ENCODE data around the gene ZRANB1. TPM values are rescaled to one million over a fixed set of nuclear protein-coding genes. Genes with fewer than 3 reads are reported as not detected.

The ZRANB1 gene
- total RNA-seq, 1 donor from 2014 or later = 27.2 TPM

DNA sequence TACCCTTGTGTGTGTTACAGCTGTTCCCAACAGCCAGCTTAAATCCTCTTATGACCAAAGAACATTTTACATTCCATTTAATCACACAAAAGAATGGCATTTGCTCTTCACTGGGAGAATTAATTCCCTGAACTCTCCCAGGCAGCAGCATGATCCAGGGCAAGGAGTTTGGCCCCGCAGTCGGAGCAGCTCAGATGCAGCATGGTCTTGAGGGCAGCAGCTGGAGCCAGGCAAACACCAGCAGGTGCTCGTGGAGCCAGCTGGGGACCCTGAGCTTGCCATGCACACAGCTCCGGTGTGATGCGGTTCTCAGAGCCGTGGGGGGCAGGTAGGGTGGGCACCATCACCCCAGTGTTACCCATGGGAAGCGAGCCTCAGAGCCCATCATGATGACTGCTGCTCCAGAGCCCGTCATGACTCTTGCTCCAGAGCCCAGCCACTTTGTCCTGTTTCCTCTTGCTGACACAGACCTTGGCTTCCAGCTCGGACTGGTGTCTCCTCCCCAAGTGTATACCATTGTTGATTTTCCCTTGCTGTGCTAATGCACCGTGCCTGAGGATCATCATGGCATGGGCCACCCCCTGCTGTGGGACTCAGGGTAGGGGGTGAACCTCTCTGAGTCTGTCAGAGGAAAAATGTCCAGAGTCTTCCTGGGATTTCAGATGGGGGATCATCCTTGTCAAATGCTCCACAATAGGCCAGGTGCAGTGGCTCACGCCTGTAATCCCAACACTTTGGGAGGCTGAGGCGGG lies 75.8 kb downstream of the ZRANB1 start:
- no peak for DNase-seq (ENCODE audit: low read depth)

DNA sequence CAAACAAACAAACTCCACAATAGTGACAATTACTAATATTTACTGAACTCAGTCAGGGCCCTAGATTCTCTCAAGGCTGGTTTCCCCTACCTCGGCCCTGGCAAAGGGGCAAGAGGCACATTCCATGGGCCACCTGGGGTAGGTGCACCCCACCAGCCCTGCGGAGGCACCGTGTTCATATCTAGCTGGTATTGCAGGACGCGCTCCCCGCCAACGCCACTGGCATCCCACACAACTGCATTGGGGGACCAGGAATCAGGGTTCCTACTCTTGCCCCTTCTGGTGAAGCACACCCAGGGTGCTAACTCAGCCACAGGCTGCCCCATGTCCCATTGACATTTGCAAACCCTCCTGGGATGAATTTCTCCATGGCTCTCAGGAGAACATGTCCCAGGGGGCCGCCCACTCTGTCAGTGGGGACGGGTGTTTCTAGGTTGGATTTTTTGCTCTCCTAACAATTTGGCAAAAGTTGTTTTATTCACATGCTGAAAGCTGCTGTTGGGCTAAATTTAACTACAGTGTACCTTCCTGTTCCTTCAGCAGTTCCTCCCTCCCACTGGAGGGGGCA lies 76.7 kb downstream of the ZRANB1 start:
- DNase-seq (ENCODE audit: low read depth) = no peak

DNA sequence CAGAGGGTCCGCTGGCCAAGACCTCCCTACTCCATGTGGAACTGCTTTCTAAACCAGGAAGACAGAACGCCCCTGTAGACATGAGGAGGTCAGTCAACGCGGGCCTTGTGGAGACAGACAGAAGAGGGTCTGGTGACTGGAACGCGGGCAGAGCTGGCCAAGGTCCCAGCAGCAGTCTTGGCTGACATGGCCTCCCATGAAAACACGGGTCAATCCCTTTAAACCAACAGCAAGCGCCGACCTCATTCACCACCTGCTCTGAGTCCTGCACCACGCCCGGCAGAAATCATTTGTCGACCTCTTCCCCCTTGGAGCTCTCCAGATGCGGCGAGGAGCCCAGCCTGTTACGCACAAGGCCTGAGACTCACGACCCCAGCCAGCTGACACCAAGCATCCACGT lies 78.5 kb downstream of the ZRANB1 start:
- no peak for DNase-seq (ENCODE audit: low read depth)

DNA sequence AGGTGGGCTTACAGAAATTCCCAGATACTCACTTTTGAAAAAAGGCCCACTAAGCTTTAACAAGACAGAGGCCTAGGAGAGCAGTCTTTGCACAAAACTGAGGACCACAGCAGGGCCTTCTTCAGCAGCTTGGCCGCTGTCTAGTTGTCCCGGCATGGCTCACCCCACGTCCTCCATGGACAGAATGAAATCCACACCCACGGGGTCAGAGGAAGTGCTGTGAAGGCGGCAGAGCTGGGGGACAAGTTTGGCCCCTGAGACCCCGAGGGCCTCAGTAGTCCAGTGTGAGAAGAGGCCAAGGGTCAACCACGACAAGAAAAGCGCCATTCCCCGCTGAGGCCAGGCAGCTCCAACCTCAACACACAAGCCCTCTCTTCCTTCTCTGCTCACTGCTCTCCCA lies 78.9 kb downstream of the ZRANB1 start:
- no peak for DNase-seq (ENCODE audit: low read depth)

DNA sequence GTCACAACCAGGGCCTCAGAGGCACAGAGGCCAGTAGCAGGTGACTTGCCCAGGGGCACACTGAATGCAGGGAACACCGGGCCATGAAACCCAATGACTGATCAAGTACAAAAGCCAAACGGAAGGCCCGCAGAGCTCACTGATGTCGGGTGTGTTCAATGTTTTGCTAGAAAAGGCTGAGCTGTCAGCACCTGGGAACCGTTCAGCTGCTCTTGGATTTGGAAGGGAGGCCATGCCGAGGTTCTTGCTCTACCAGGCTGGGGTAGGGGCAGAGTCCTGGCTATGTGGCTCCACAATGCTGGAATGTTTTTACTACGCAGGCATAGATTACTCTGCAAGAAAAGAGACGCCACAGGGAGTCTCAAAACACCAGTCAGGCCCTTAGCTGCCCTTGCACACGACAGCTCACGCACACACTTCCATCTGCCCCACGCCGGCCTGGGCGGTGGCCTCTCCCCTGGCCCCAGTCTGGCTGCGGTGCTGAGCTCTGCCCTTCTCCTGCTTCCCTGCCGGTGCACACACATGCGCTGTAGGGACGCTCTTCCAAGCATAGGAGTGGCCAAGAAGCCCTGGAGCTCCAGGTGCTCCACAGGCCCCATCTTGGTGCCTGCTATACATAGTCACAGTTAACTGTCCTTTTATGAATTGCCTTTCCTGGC lies 79.9 kb downstream of the ZRANB1 start:
- no peak for DNase-seq (ENCODE audit: low read depth)

DNA sequence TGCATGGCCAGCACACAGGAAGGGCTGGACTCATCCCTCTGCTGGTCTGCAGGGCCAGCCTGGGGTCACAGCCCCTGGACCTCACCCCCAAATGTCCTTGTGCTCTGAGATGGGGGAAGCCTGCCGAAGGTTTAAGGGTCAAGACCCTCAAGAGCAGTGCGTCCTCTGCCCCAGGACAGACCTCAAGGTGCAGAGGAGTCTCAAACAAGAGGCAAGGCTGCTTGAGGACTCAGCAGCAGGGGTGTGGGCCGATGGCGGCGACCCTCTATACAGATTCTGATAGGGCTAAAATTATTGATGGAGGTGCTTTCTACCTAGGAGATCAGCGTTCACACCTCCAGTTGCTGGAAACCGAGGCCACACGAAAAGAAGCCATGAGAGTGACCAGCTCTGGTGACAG lies 80.7 kb downstream of the ZRANB1 start:
- DNase-seq (ENCODE audit: low read depth) = no peak

DNA sequence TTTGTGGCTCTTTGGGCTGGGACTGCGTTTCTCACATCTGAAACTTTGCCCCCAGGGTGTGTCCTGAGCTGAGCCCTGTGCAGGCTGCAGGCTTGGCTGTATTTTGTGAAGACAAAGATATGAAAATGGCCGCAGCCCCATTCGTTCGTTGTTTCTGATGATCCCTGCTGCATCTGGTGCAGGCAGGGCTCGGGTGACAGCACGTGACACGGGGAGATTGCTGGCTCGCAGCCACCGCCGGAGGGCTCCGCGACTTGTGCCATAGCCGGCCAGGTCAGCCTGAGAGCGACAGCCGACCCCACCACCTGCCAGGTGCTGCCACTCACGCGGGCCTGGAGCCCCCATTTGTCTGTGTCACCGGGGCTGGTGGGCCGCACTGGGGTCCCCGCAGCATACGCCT lies 81.3 kb downstream of the ZRANB1 start:
- no peak for DNase-seq (ENCODE audit: low read depth)

DNA sequence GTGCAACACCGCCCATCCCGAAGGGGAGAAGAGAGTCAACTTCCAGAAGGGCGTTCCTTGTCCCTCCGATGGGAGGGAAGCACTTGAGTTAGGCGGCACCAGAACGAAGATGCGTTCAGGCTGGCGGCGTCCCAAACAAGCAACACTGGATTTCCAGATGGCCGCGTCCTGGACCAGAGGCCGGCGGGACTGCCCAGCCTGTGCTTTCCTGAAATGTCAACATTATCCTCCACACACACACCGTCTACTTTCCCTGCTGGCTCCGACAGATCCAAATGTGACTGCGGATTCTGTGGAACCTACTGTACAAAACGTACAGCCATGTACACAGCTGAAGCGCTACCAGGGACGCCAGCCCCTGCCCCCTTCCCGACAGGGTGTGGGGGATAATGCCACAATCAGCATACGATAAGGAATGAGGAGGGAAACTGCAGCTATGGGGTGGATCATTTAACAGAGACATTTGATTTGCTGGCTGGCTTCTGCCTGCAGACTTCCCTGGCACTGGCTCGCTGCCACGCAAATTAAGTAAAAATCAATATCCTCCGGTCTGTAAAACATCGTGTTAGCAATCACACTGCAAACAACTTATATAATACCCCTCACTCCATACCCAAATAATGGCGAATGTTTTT lies 82.1 kb downstream of the ZRANB1 start:
- DNase-seq (ENCODE audit: low read depth) = no peak

DNA sequence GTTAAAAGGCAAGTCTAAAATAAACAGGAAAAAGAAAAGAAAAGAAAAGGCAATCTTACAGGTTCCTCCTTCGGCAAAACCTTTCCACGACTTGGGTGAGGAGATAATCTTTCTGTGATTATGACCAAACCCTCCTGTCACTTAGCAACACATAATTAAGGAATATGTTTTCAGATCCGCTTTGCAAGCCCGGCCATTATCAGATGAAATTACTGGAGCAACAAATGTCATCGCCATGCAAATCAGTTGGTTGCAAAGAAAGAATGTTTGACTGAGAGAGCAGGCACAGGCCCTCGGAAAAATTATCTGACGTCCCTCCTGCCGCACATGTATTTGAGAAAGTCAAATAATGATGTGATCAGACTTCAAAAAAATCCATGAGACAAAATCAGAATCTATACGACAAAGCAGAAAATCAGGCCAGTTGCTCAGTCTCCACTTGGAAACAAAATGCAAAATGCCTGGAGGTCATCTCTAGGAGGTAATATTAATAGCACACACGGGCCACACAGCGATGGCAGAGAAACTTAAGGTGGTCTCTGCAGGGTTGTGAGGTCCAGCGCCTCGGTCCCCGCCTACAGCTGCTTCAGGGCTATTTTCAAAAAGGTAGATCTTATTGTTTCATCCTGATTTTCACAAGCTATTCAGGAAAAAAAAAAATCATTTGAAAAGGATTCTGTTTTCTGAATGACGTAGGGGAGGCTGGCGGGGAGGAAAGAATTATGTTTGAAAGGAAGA lies 82.7 kb downstream of the ZRANB1 start:
- DNase-seq (ENCODE audit: low read depth) = no peak

DNA sequence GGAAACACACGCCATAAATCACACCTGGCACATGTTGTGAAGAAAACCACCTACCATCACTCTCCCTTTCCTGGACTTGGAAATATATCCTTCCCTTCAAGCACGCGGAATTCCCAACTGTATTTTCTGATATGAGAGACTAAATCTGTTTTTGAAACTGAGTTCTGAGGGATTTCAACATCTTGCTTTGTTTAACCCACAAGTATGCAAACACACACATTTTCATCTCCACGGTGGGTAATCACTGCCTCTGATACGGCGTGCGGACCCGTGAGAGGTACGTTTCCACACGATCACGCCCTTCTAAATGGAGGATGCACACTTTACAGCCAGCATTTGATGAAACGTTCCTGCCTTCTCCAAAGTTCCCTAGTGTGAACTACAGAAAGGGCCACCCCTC lies 83.4 kb downstream of the ZRANB1 start:
- no peak for DNase-seq (ENCODE audit: low read depth)

DNA sequence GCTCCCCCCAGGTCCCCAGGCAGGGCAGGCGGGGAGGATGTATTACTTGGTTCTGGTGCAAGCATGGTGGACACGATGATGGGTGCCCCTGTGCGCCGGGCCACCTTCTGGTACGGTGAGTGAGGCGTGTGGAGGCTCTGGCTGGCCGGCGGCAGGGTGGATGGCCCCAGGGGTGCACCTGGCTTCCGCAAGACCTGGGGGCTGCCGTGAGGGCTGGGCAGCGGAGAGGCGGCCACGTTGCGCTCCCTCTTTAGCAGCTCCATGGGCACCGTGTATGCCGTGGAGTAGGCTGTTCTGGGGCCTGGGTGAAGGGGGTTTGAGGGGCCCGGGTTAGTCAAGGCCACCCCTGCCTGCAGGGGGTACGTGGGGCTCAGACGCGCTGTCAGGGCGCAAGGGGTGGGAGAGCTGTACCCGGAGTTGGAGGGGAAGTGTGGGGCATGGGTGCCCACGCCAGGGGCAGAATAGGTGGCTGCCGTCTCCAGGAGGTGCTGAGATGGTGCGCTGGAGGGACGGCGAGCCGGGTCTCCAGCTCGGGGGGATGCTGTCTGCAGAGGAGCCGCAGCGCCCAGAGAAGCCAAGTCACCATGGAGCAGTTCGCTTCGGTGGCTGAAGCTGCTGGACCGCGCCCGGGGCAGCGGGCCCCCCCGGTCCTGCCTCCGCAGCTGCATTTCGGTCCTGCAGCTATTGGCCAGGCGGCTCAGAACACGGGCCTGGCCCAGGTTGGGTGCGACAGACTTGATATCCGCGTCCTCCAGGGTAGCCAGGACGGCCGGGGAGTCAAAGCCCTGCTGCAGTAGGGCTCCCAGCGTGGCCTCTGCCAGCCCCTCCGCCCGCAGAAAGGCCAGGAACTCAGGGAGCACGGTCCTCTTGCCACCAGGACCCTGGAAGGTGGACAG lies 84.4 kb downstream of the ZRANB1 start:
- DNase-seq (ENCODE audit: low read depth) = no peak

DNA sequence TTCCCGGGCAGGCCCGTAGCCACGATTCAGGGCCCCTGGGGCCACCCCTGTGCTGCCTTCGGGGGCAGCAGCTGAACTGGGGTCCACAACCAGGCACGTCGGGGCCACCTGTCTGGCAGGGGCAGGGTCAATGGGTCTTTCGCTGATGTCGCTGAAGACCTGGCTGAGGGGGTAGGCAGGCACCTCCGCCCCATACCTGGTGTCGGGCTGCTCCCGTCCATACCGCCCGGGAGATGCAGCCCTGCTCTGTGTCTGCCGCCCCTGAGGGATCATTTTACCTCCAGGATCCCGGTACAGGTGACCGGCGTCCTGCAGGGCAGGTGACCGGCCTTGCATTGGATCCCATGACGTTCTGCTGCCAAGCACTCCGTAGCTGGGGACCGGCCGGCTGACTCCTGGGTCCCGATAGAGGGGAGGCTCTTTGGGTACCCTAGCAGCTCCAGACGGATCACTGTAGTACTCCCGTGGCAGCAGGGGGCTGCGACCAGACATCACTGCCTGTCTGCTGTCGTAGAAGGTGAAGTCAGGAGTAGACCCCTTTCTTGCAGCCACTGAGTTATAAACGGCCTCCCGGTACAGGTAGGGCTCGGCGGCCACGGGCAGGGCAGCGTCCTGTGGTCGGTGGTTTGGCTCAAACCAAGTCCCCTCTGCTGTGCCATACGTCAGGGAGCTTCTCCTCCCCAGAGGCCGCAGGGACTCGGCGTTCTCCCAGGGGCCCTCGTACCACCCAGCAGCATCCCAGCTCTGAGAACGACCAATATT lies 85.2 kb downstream of the ZRANB1 start:
- no peak for DNase-seq (ENCODE audit: low read depth)

DNA sequence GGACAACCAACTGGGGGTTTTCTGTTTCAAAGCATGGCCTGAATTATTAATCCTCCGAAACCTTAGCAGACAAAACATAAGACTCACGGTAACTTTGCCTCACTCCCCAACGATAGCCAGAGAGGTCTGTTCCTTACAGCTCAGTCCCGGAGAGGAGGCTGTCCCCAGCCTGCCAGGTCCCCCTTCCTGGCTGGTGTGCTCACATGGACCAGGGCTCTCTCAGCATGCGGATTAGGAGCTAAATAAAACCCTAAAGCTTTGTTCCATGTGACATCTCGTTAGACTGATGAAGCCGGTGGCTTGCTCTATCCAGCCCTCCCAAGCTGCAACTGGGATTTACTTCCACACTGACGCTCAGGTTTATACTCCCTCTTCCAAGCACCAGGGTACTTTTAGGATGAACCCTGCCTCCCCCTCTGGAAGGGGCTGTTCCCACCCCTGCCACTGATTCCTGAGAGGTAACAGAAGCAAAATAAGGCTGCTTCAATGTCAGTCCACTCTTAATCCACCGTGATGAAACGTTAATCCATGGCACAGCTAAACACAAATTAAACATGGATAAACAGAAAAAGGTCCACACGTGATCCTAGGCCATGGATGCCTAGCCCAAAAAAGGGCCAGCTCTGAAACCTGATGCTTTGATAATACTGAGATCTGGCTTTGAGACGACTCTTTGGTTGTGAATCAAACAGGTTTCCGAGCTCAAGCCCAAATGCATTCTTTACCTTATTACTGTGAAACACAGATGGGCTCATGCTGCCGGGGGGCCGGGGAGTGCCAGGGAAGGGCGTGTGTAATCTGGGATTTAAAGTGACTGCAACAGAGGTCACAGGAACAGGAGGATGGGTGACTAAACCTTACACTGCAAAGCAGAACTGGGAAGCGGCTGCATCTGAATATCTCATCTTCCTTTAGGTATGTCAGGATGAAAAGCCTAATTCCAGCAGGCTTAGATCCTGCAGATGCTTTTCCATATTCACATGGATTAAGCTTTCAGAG lies 86.2 kb downstream of the ZRANB1 start:
- no peak for DNase-seq (ENCODE audit: low read depth)

DNA sequence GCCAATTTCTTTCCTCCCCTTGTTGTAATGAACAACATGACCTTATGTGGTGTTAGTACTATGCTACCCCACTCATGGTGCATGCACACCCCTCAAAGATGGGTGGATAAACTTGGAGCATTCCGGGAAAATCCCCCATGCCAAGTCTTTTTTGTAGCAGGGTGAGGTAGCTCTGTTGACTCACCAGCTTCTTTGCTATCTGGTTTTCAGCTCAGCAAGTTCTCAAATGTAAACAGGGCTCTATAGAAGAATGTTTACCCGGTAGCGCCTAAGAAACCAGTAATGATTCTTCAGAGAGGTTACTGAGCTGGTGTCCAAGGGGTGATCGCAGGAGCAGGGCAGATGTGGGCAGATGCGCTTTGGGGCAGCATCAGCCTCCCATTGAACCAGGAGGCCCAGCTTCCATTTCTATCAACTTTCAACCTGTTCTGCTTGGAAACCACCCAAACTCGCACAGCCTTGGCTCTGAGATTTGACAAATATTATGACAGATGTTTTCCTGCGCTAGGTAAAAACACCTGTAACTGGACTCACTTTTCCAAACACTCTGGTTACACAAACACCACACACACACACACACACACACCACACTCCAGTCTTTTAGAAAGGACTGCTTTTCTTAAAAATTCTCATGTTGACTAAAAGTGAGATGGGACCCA lies 87.8 kb downstream of the ZRANB1 start:
- peak; percentile 50 for DNase-seq (ENCODE audit: low read depth)

DNA sequence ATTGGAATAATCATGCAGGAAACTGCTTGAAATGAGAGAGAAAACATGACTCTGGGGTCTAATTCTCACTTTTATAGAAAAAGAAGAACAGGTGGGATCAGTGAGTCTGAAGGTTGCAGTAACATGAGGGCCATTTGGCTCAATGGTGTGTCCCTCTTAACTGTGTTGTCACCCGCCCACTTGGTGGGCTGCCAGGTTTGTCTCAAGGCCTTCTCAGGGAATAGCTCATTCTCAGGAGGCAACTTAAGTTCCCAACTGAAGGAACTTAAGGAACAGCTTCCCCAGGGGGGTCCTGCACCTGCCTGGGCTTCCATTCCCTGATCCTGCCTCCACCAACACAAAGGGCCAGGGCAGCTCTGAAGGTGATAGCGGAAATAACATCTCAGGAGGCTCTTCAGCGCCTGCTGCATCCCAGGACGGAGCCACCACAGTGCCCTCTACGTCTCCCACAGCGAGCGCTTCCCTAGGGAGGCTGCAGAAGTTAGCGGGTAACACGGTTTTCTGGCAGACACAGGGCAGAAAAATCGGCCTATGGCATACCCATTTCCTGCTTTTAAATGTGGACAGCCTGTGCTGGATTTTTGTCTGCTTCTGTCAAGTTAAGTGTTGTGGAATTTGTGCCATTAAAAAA lies 88.8 kb downstream of the ZRANB1 start:
- DNase-seq (ENCODE audit: low read depth) = no peak

DNA sequence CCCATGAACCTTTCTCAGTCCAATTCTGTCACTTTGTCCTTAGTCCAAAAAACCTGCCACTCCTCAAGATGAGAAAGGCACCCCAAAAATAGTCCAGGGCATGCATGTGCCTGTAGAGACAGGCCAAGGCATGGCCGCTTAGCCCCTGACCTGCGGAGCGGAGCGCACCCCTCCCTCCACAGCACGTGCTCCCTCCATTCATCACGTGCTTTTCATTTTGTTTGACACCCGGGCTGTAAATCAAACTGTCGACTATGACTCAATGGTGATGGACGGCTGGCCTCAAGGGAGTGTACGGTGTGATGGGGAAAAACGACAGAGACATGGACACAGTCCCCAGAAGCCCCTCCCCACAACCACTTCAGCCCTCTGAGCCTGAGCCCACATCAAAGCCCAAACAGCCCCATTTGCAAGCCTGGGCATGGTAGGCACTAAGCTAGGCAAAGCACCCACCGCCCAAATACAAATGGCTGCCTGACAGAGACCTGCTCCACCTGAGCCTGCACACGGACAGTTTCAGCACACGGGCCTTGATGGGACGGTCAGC lies 90.6 kb downstream of the ZRANB1 start:
- DNase-seq (ENCODE audit: low read depth) = no peak

DNA sequence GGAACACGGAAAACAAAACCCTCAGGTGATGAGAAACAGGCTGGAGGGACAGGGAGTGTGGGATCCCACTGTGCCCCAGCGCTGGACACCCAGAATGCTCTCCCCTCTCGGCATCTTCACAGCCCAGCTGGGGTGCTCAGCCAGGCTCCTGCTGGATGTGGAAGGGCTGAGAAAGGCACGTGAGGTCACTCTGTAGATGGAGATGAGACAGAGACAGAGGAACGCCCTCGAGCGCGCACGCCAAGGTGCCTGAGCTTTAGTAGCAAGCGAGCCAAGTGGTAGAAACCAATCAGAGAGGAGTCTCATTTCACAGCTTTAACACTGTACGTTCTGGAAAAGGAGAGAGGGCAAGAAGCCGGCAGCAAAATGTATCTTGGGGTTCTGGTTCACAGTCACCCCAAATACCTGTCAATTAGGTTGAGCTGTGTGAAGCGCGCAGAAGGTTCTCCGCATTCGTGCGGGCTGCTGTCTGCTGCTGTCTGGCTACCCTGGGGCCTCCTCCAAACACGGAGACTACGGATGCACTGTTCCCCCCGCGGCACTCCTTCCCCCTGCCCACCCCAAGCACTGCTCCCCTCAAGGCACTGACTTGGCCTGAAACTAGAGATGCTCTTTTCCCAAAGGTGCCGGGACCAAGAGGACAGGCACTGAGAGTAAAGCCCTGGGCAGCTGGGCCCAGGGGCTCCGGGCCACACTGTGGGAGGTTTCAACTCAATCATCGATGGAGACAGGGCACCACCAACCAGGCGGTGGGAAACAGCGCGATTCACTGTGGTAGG lies 91.4 kb downstream of the ZRANB1 start:
- DNase-seq (ENCODE audit: low read depth) = no peak

Data from renal cortical epithelial cell (primary cell).